ENCODE results near the gene ERP44.

GRCh38 chr9:100086097-100086635 is 12.6 kb downstream of the ERP44 start:
- TF ChIP-seq CTCF (IDR thresholded peaks at IDR 0.05; ENCODE audit: poor library complexity) = no peak
- TF ChIP-seq EZH2phosphoT487 (IDR thresholded peaks at IDR 0.05; ENCODE audit: low read depth, severe bottlenecking, unreplicated experiment) = no peak
- TF ChIP-seq EZH2 (IDR thresholded peaks at IDR 0.05; ENCODE audit: borderline replicate concordance) = no peak

All from hepatocyte (in vitro differentiated cells).